Measurements from ENCODE around the gene TMC1.

The TMC1 gene

DNA sequence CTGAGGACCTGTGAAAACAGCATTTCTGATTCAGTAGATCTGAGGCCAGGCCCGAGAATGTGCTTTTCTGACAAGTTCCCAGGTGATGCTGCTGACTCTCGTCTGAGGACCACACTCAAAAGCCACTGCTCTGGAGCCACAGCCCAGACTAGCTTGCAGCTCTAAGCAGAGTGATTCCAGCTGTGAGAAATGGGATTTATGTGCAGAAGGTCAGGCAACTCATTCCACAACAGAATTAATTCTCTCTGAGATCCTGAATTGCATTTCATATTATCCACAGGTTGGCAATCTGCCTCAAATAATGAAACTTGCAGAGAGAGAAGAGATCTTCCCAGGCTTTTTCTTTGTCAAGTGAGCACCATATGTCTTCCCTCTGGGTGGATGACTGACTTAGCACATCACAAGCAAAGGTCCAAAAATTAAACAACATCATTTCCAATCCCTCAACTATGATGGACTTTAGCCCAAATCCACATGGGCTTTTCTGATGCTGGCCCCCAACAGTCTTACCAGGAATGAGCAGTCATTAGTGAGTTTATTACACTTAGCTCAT lies 291.2 kb downstream of the TMC1 start:
- peak; percentile 19 for DNase-seq (ENCODE audit: low read depth)
- no peak overlapping the region for H3K4me3 ChIP-seq (ENCODE audit: low read length)
- TF ChIP-seq, protein P1, sequence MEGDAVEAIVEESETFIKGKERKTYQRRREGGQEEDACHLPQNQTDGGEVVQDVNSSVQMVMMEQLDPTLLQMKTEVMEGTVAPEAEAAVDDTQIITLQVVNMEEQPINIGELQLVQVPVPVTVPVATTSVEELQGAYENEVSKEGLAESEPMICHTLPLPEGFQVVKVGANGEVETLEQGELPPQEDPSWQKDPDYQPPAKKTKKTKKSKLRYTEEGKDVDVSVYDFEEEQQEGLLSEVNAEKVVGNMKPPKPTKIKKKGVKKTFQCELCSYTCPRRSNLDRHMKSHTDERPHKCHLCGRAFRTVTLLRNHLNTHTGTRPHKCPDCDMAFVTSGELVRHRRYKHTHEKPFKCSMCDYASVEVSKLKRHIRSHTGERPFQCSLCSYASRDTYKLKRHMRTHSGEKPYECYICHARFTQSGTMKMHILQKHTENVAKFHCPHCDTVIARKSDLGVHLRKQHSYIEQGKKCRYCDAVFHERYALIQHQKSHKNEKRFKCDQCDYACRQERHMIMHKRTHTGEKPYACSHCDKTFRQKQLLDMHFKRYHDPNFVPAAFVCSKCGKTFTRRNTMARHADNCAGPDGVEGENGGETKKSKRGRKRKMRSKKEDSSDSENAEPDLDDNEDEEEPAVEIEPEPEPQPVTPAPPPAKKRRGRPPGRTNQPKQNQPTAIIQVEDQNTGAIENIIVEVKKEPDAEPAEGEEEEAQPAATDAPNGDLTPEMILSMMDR (conservative IDR thresholded peaks at IDR 0.05; ENCODE audit: low read length), result no peak

DNA sequence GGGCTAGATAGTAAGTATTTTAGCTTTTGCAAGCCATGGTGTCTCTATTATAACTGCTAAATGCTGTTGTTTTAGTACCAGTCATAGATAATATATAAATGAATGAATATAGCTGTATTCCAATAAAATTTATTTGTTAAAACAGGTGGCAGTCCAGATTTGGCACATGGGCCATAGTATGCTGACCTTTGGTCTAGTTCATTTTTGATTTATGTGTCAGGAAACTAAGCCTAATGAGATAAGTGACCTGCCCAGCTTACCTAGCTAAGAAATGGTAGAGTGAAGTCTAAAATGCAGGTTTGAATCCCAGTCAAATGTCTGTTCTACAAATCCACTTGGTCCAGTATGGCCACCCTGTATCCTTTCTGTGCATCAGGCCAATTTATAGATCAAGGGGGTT lies 292.1 kb downstream of the TMC1 start:
- TF ChIP-seq, protein P1 (conservative IDR thresholded peaks at IDR 0.05; ENCODE audit: low read length), result no peak
- no peak overlapping the region for H3K4me3 ChIP-seq (ENCODE audit: low read length)
- no peak for DNase-seq (ENCODE audit: low read depth)

DNA sequence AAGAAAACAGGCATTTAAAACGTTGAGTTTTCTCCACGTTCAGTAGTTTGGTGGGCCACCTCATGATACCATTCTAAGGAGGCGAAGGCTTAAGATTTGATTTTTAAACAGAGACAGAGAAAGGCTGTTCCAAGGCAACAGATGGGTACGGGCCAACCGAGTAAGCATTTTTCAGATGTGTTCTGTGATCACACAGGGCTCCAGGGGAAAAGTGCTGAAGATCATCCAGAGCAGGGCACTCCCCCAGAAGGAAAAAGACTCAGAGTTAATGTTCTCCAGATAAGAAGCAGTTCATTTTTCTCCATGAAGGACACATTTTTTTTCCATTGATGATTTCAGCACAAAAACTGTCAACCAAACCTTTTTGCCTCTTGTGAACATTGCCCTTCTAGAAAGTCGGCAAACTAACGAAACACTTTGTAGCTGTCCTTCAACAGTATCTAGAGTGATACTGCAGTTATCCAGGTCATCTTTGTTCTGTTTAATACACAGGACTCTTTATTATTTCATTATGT lies 292.7 kb downstream of the TMC1 start:
- H3K4me3 ChIP-seq (ENCODE audit: low read length), result no peak overlapping the region
- DNase-seq (ENCODE audit: low read depth), result no peak
- TF ChIP-seq, protein P1 (conservative IDR thresholded peaks at IDR 0.05; ENCODE audit: low read length), result no peak

DNA sequence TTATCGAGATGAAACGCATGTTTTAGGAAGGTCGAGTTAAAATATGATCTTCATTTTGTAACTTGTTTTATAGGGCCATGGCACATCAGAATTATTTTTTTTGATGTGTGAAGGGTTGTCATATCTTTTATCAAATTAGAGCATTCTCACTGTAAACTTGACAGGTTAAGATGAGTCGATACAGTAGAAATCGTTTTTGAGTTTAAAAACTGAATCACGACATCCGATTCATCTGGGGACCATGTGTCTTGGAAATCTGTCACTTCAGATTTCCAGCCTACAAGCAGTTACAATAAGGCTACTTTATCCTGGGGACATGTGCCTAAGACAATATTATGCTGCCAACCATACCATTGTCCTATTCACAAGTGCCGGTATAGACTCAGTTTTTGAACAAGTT lies 295.3 kb downstream of the TMC1 start:
- TF ChIP-seq, protein P1 (conservative IDR thresholded peaks at IDR 0.05; ENCODE audit: low read length), result no peak
- no peak for DNase-seq (ENCODE audit: low read depth)
- no peak overlapping the region for H3K4me3 ChIP-seq (ENCODE audit: low read length)

DNA sequence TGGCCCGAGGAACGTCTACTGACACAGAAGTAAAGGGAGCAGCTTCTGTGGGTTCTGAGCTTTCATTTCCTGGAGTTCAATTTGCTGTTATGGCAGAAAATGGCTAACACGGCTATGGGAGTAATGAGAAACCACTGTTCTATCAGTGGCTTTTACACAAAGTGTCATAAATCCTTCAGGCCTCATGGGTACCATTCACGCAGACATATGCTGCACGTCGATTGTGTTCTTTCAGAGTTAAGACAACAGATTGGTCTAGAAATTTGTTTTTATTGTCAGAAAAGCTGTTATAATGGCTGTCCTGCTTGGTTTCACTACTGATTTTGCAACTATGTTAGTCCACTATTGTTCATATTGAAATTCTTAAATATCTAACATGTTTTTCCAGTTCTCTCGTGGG lies 296.0 kb downstream of the TMC1 start:
- DNase-seq (ENCODE audit: low read depth), result no peak
- no peak overlapping the region for H3K4me3 ChIP-seq (ENCODE audit: low read length)
- TF ChIP-seq, protein P1 (conservative IDR thresholded peaks at IDR 0.05; ENCODE audit: low read length), result no peak

DNA sequence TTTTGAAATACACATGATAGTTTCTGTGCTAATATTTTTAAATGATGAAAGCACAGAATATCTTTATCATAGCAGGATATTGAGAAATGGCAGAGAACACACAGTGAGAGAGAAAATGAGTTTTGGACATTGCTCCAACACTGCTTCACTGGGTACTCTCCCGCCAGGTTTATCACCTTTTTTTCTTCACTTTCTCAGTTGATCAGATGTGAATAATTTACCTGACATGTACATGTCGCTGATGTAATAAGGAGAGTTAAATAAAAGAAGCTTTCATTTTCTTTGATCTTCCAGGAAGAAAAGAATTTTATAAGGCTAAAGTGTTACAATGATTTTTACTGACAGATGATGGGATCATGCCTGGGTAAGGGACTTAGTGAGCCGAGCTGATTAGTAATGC lies 297.0 kb downstream of the TMC1 start:
- TF ChIP-seq, protein P1 (conservative IDR thresholded peaks at IDR 0.05; ENCODE audit: low read length), result no peak
- DNase-seq (ENCODE audit: low read depth), result no peak
- H3K4me3 ChIP-seq (ENCODE audit: low read length), result no peak overlapping the region

DNA sequence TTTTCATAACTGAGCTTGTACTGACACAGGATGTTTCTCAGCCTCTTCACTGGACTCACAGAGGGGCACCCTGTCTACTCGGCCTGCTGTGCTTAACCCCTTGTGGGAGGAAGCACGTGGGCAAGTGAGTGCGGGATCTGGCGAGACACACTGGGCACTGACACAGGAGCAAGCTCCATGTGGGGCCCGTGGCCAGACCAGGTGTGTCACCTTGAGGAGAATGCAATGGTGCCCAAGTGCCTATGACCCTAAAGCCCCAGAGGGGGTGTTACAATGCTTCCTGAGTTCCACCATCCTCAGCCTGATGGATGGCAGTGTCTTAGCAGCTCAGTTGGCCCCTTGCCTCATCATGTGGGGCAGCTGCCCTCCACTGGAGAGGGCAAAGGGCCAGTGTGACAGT lies 302.6 kb downstream of the TMC1 start:
- H3K4me3 ChIP-seq (ENCODE audit: low read length), result no peak overlapping the region
- DNase-seq (ENCODE audit: low read depth), result no peak
- TF ChIP-seq, protein P1 (conservative IDR thresholded peaks at IDR 0.05; ENCODE audit: low read length), result no peak
